Measurements from ENCODE around the gene NME3. TPM values are rescaled to one million over a fixed set of nuclear protein-coding genes. Genes with fewer than 3 reads are reported as not detected.

NME3 gene
- total and polyA plus RNA-seq, 9 donors, result 68.6 to 129 (median 87.4) TPM; not detected in 1

GRCh38 chr16:1729445-1729844 is 41.9 kb downstream of the NME3 start:
- Histone ChIP-seq H3K4me1 (ENCODE audit: insufficient read depth) (no peaks in the 10 kb centered on the region), H3K27me3 (no peaks in the 10 kb centered on the region), H3K4me3 (no peak overlapping the region), H3K36me3 (no peaks in the 10 kb centered on the region), H3K27ac (no peak overlapping the region), H3K9me3 (no peaks in the 10 kb centered on the region)
- 90 to 94% (median 92%) methylated on average over 35 of the region's 35 CpGs for WGBS, 3 donors
- DNase-seq, result no peak
- intact Hi-C loops (cut with DNase I), result no loop called here
- TF ChIP-seq CTCF (IDR thresholded peaks at IDR 0.05) (no peak), EP300 (IDR thresholded peaks at IDR 0.05) (no peak), POLR2A (IDR thresholded peaks at IDR 0.05) (no peak)

GRCh38 chr16:1729026-1729425 is 42.3 kb downstream of the NME3 start:
- no peaks in the 10 kb centered on the region for H3K27me3 ChIP-seq
- no peaks in the 10 kb centered on the region for H3K4me1 ChIP-seq (ENCODE audit: insufficient read depth)
- intact Hi-C loops (cut with DNase I), result no loop called here
- TF ChIP-seq POLR2A (IDR thresholded peaks at IDR 0.05), result no peak
- no peak for TF ChIP-seq CTCF (IDR thresholded peaks at IDR 0.05)
- no peak for TF ChIP-seq EP300 (IDR thresholded peaks at IDR 0.05)
- no peak for DNase-seq
- 92 to 95% (median 92%) methylated on average over 18 of the region's 18 CpGs for WGBS, 3 donors
- H3K27ac ChIP-seq, result no peak overlapping the region
- H3K4me3 ChIP-seq, result no peak overlapping the region
- no peaks in the 10 kb centered on the region for H3K9me3 ChIP-seq
- no peaks in the 10 kb centered on the region for H3K36me3 ChIP-seq

GRCh38 chr16:1727651-1728624 is 43.4 kb downstream of the NME3 start:
- H3K36me3 ChIP-seq, result no peaks in the 10 kb centered on the region
- TF ChIP-seq EP300 (IDR thresholded peaks at IDR 0.05) (no peak), POLR2A (IDR thresholded peaks at IDR 0.05) (no peak)
- no peak overlapping the region for H3K4me3 ChIP-seq
- no peak overlapping the region for H3K27ac ChIP-seq
- WGBS, 3 donors, result 89 to 90% (median 89%) methylated on average over 37 of the region's 37 CpGs
- no peak for DNase-seq
- H3K4me1 ChIP-seq (ENCODE audit: insufficient read depth), result peaks cover under 1% of the 10 kb centered on the region
- no peaks in the 10 kb centered on the region for H3K27me3 ChIP-seq
- intact Hi-C loops (cut with DNase I), result no loop called here
- H3K9me3 ChIP-seq, result no peaks in the 10 kb centered on the region

- peaks cover 1% of the 10 kb centered on the region for H3K4me1 ChIP-seq (ENCODE audit: insufficient read depth)
- H3K27ac ChIP-seq, result no peak overlapping the region
- intact Hi-C loops (cut with DNase I), result no loop called here
- 91 to 92% (median 91%) methylated on average over 32 of the region's 32 CpGs for WGBS, 3 donors
- no peaks in the 10 kb centered on the region for H3K9me3 ChIP-seq
- H3K36me3 ChIP-seq, result no peaks in the 10 kb centered on the region
- H3K4me3 ChIP-seq, result no peak overlapping the region
- H3K27me3 ChIP-seq, result no peaks in the 10 kb centered on the region
- TF ChIP-seq CTCF (IDR thresholded peaks at IDR 0.05), result no peak
- no peak for TF ChIP-seq POLR2A (IDR thresholded peaks at IDR 0.05)
- TF ChIP-seq EP300 (IDR thresholded peaks at IDR 0.05), result no peak
- DNase-seq, result no peak
Measured at GRCh38 chr16:1726661-1727502, 44.5 kb downstream of the NME3 start.

Data from ovary (tissue), 9 donors.